D721Med (cell line): Measurements from ENCODE around the gene ZMYND12.
"Not testable (repeated sequence)": the region's sequence is repeated elsewhere in the genome, so short reads cannot be mapped to it uniquely, and the experiment has no call there.

ENCODE experiments used
- DNase-seq: peaks from one replicate; pipeline ENCODE4 v3.0.0; 2011; ENCODE audit warnings: low spot score; ENCODE audit not compliant: insufficient read length
- FAIRE-seq: peaks from 2 replicates; lab custom pipeline; 2011; peaks lifted over from hg19 to GRCh38; lab: Jason Lieb, UNC
- CTCF ChIP-seq: IDR thresholded peaks from 2 replicates; pipeline ENCODE4 v1.5.1; 2012; ENCODE audit warnings: mild to moderate bottlenecking, control low read depth; ENCODE audit not compliant: insufficient read depth; ENCODE audit errors: missing control alignments

The ZMYND12 gene, protein sequence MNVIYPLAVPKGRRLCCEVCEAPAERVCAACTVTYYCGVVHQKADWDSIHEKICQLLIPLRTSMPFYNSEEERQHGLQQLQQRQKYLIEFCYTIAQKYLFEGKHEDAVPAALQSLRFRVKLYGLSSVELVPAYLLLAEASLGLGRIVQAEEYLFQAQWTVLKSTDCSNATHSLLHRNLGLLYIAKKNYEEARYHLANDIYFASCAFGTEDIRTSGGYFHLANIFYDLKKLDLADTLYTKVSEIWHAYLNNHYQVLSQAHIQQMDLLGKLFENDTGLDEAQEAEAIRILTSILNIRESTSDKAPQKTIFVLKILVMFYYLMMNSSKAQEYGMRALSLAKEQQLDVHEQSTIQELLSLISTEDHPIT

DNA sequence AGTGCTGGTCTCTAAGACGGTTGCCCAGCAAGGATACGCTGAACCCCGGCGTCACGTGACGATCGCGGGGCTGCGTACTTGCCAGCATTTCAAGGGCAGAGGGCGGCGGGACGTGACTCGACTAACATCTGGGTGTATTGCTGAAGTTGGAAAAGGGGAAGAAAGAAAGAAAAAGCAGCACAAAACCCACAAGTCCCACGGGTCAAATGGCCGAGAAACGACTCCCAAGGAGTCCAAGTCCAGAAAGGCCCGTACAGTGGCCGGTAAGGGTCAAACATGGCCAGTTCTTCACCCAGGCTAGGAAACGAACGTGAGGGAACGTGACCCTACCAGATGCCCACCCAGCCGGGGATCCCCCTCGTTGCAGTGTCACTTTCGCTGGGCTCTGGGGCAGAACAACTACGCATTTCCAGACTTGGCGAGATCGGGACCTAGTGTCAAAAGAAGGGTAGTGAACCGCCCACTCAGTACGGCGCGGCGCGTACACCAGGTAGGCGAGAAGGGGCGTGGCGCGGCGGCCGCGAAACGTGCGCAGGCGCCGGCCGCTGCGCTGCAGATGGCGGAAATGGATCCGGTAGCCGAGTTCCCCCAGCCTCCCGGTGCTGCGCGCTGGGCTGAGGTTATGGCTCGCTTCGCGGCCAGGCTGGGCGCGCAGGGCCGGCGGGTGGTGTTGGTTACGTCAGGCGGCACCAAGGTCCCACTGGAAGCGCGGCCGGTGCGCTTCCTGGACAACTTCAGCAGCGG lies at the start of gene ZMYND12, which contains the start of gene PPCS:
ZMYND12 (minus strand) TSS at position 13 of the 744 bp plus-strand sequence. CDS start 25 bp downstream, outside the sequence.
PPCS (plus strand) TSS at position 534 of the 744 bp plus-strand sequence; CDS start at position 557, 23 bp downstream.
- TF ChIP-seq CTCF, result no peak
- no peak for FAIRE-seq

GRCh38 chr1:42504535-42505128 lies 48.8 kb upstream of the ZMYND12 start:
- FAIRE-seq (no peak), DNase-seq (no peak)
- TF ChIP-seq CTCF, result no peak

More for the DNA sequence above, at the start of gene ZMYND12, which contains the start of gene PPCS:
- peak; percentile 67 for DNase-seq

DNA sequence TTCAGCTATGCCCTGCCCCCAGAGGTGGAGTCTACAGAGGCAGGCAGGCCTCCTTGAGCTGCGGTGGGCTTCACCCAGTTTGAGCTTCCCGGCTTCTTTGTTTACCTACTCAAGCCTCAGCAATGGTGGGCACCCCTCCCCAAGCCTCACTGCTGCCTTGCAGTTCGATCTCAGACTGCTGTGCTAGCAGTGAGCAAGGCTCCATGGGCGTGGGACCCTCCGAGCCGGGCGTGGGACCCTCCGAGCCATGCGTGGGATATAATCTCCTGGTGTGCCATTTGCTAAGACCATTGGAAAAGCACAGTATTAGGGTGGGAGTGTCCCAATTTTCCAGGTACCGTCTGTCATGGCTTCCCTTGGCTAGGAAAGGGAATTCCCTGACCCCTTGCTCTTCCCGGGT lies 46.2 kb upstream of the ZMYND12 start:
- FAIRE-seq, DNase-seq: not testable (repeated sequence)

DNA sequence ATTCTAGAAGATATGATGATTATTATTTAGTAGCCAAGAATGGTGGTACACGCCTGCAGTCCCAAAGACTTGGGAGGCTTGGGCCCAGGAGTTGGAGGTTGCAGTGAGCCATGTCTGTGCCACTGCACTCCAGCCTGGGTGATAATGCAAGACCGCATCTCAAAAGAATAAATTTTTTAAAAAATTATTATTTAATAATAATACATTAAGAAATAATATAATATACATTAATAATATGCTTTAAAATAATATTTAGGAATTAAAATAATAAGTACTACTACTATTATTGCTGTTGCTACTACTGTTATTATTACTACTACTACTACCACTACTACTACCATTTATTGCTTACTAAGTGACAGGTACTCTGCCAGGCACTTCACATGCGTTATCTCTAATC lies 34.4 kb upstream of the ZMYND12 start:
- no peak for TF ChIP-seq CTCF
- DNase-seq, result no peak
- FAIRE-seq, result no peak

- no peak for FAIRE-seq
- TF ChIP-seq CTCF, result no peak
These were observed 28.6 kb upstream of the ZMYND12 start for GRCh38 chr1:42484382-42484781.

GRCh38 chr1:42482635-42483153 lies 26.9 kb upstream of the ZMYND12 start:
- FAIRE-seq, result no peak
- no peak for TF ChIP-seq CTCF
- DNase-seq, result no peak

More at GRCh38 chr1:42484382-42484781, 28.6 kb upstream of the ZMYND12 start:
- no peak for DNase-seq

DNA sequence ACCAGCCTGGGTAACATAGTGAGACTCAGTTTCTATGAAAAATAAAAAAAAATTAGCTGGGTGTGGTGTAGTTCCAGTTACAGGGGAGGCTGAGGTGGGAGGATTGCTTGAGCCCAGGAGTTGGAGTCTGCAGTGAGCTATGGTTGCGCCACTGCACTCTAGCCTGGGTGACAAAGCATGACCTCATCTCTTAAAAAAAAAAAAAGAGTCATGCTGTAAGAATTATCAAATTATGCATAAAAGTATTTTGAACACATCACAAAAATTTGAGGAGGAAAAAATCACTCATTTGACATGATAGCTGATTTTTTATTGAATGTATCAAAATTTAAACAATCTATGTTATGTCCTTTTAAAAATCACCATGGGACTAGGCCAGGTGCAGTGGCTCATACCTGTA lies 25.1 kb upstream of the ZMYND12 start:
- no peak for DNase-seq
- TF ChIP-seq CTCF, result no peak
- no peak for FAIRE-seq
